Stimulated activated CD8-positive, alpha-beta memory T cell treated with anti-CD3 and anti-CD28 coated beads, Interleukin-7, amount 100 ng/mL, for 24 hours (primary cell): ENCODE measurements around the gene PRIMA1.

ENCODE experiments used
- DNase-seq: peaks from one replicate; pipeline ENCODE4 v3.0.0-alpha.2; 2020; ENCODE audit warnings: low read depth

The PRIMA1 gene

GRCh38 chr14:93712079-93712837 is 76.0 kb downstream of the PRIMA1 start:
- DNase-seq = no peak

- DNase-seq = no peak
These were observed 79.0 kb downstream of the PRIMA1 start for GRCh38 chr14:93709249-93709648.

- DNase-seq = no peak
These were observed 79.5 kb downstream of the PRIMA1 start for GRCh38 chr14:93708800-93709199.

- DNase-seq = no peak
These were observed 80.0 kb downstream of the PRIMA1 start for GRCh38 chr14:93708311-93708734.

- no peak for DNase-seq
These were observed 80.8 kb downstream of the PRIMA1 start for GRCh38 chr14:93707475-93707874.

GRCh38 chr14:93706360-93706955 is 81.8 kb downstream of the PRIMA1 start:
- no peak for DNase-seq

GRCh38 chr14:93705513-93706156 is 82.7 kb downstream of the PRIMA1 start:
- no peak for DNase-seq

- DNase-seq = no peak
These were observed 84.3 kb downstream of the PRIMA1 start for GRCh38 chr14:93703941-93704340.

- no peak for DNase-seq
These were observed 85.3 kb downstream of the PRIMA1 start for GRCh38 chr14:93702946-93703345.

GRCh38 chr14:93701562-93701961 is 86.7 kb downstream of the PRIMA1 start:
- no peak for DNase-seq

GRCh38 chr14:93700928-93701327 is 87.4 kb downstream of the PRIMA1 start:
- DNase-seq = no peak

GRCh38 chr14:93693914-93694313 is 94.4 kb downstream of the PRIMA1 start:
- DNase-seq = no peak

- DNase-seq = no peak
These were observed 97.1 kb downstream of the PRIMA1 start for GRCh38 chr14:93691042-93691780.

GRCh38 chr14:93690146-93690545 is 98.1 kb downstream of the PRIMA1 start:
- DNase-seq = no peak

GRCh38 chr14:93688820-93689219 is 99.5 kb downstream of the PRIMA1 start:
- no peak for DNase-seq

GRCh38 chr14:93688239-93688666 is 100.0 kb downstream of the PRIMA1 start:
- no peak for DNase-seq

- no peak for DNase-seq
These were observed 102.0 kb downstream of the PRIMA1 start for GRCh38 chr14:93686268-93686667.

GRCh38 chr14:93685121-93685895 is 103.0 kb downstream of the PRIMA1 start:
- DNase-seq = no peak

GRCh38 chr14:93683226-93683625 is 105.1 kb downstream of the PRIMA1 start:
- DNase-seq = no peak

- no peak for DNase-seq
These were observed 105.8 kb downstream of the PRIMA1 start for GRCh38 chr14:93682459-93682858.

- no peak for DNase-seq
These were observed 111.8 kb downstream of the PRIMA1 start for GRCh38 chr14:93676416-93676958.
